A549 (cell line): ENCODE data around the gene TNPO2. TPM values are rescaled to one million over a fixed set of nuclear protein-coding genes. Genes with fewer than 3 reads are reported as not detected.

Source experiments
- ATAC-seq, 2 experiments: fragments of 200-7000 bp in 1 of 2; fragments of >200 bp in 1 of 2; cut with Nextera tagmentation in 1 of 2; cut with Tn5 transposase in 1 of 2; 3 replicates each; pipeline versions ENCODE4 v1.8.0 to v1.9.1; 2018 to 2020; ENCODE audit warnings: mild to moderate bottlenecking in 1 of 2, moderate library complexity in 1 of 2
- CTCF ChIA-PET: fragments of 300-600 bp; sonication (Branson Sonifier 250); formaldehyde crosslinking; extraction: SDS; loops from one replicate; lab custom pipeline; 2021; ENCODE audit warnings: antibody characterized with exemption, inconsistent platforms; lab: Yijun Ruan, JAX
- POLR2A ChIA-PET: fragments of 350-600 bp; formaldehyde crosslinking; extraction: SDS; loops from one replicate; lab custom pipeline; 2021; ENCODE audit warnings: antibody characterized with exemption, inconsistent platforms; lab: Yijun Ruan, JAX
- DNase-seq, 2 experiments: peaks; one replicate each; pipeline versions ENCODE4 v3.0.0 to v3.0.0-alpha.2; 2011 to 2016; ENCODE audit warnings: low read depth in 1 of 2, low spot score in 1 of 2
- FAIRE-seq: peaks from 2 replicates; lab custom pipeline; 2011; peaks lifted over from hg19 to GRCh38; lab: Jason Lieb, UNC
- H3K27ac ChIP-seq, 2 experiments: fragments of >200 bp; sonication (Bioruptor Twin); formaldehyde crosslinking; 3 replicates each; pipeline ENCODE4 v1.5.1; 2016 to 2017
- H3K4me1 ChIP-seq: fragments of >200 bp; sonication (Bioruptor Twin); formaldehyde crosslinking; 3 replicates; pipeline ENCODE4 v1.6.1; 2016
- H3K4me2 ChIP-seq: fragments of >200 bp; sonication (Bioruptor Twin); formaldehyde crosslinking; 3 replicates; pipeline ENCODE4 v1.6.1; 2016
- H3K4me3 ChIP-seq: fragments of >200 bp; sonication (Bioruptor Twin); formaldehyde crosslinking; 3 replicates; pipeline ENCODE4 v1.5.1; 2016
- H3K9me3 ChIP-seq: fragments of >200 bp; sonication (Bioruptor Twin); formaldehyde crosslinking; 3 replicates; pipeline ENCODE4 v1.6.1; 2016
- ATOH8 ChIP-seq: fragments of 250-450 bp; sonication (Bioruptor Pico); IDR thresholded peaks from 2 replicates; pipeline ENCODE4 v1.5.0; 2020; ENCODE audit warnings: low read depth, mild to moderate bottlenecking, moderate library complexity
- BHLHE40 ChIP-seq: IDR thresholded peaks from 2 replicates; pipeline ENCODE4 v1.6.1; 2012; ENCODE audit warnings: low read depth, low read length, inconsistent platforms
- CHD4 ChIP-seq: fragments of 200-600 bp; sonication (generic); IDR thresholded peaks from 2 replicates; pipeline ENCODE4 v1.6.1; 2016; ENCODE audit warnings: antibody characterized with exemption, mild to moderate bottlenecking, borderline replicate concordance
- EHMT2 ChIP-seq: fragments of 200-600 bp; sonication (generic); IDR thresholded peaks from 2 replicates; pipeline ENCODE4 v1.6.1; 2016; ENCODE audit warnings: antibody characterized with exemption, low read depth, mild to moderate bottlenecking, moderate library complexity
- ESRRA ChIP-seq: fragments of 150-350 bp; IDR thresholded peaks from 2 replicates; pipeline ENCODE4 v1.6.1; 2014; ENCODE audit warnings: mild to moderate bottlenecking, low read length, borderline replicate concordance
- FOXS1 ChIP-seq: fragments of 250-450 bp; sonication (Bioruptor Pico); IDR thresholded peaks from 2 replicates; pipeline ENCODE4 v1.5.0; 2020; ENCODE audit warnings: mild to moderate bottlenecking, moderate library complexity
- HEYL ChIP-seq: fragments of 250-450 bp; sonication (Bioruptor Pico); IDR thresholded peaks from 2 replicates; pipeline ENCODE4 v1.8.0; 2021; ENCODE audit warnings: mild to moderate bottlenecking, moderate library complexity
- HMGXB4 ChIP-seq: fragments of 250-450 bp; sonication (Bioruptor Pico); IDR thresholded peaks from 2 replicates; pipeline ENCODE4 v1.5.0; 2021; ENCODE audit warnings: mild to moderate bottlenecking, moderate library complexity, borderline replicate concordance
- JUNB ChIP-seq: fragments of >200 bp; sonication (Bioruptor Twin); formaldehyde crosslinking; IDR thresholded peaks from 2 replicates; pipeline ENCODE4 v1.6.1; 2016
- KDM5A ChIP-seq: fragments of 200-600 bp; sonication (generic); IDR thresholded peaks from 2 replicates; pipeline ENCODE4 v1.6.1; 2016; ENCODE audit warnings: antibody characterized with exemption, mild to moderate bottlenecking
- MYC ChIP-seq: IDR thresholded peaks from 2 replicates; pipeline ENCODE4 v1.6.1; 2012; ENCODE audit warnings: mild to moderate bottlenecking, inconsistent platforms, low read length, improper control_type of control experiment, borderline replicate concordance
- NFE2L2 ChIP-seq: fragments of 150-350 bp; conservative IDR thresholded peaks from 2 replicates; pipeline ENCODE4 v1.6.1; 2014; ENCODE audit warnings: low read length
- PHF8 ChIP-seq: fragments of 200-600 bp; sonication (generic); IDR thresholded peaks from 2 replicates; pipeline ENCODE4 v1.6.1; 2016; ENCODE audit warnings: low read depth, mild to moderate bottlenecking, antibody characterized with exemption, moderate library complexity, borderline replicate concordance
- POLR2A ChIP-seq: IDR thresholded peaks from 2 replicates; pipeline ENCODE4 v1.6.1; 2012; ENCODE audit warnings: mild to moderate bottlenecking, low read length
- SMC3 ChIP-seq: fragments of >200 bp; sonication (Bioruptor Twin); formaldehyde crosslinking; IDR thresholded peaks from 3 replicates; pipeline ENCODE4 v1.6.1; 2018; ENCODE audit warnings: inconsistent platforms
- TFCP2L1 ChIP-seq: fragments of 250-450 bp; sonication (Bioruptor Pico); IDR thresholded peaks from 2 replicates; pipeline ENCODE4 v1.5.0; 2021; ENCODE audit warnings: mild to moderate bottlenecking
- ZFP36 ChIP-seq: fragments of 450-650 bp; IDR thresholded peaks from 2 replicates; pipeline ENCODE4 v1.6.1; 2014; ENCODE audit warnings: borderline replicate concordance; ENCODE audit not compliant: partially characterized antibody
- ZNF302 ChIP-seq: fragments of 250-450 bp; sonication (Bioruptor Pico); IDR thresholded peaks from 2 replicates; pipeline ENCODE4 v1.9.0; 2021; ENCODE audit warnings: inconsistent platforms, mild to moderate bottlenecking, moderate library complexity
- WGBS: methylation state at CpG from one replicate; pipeline ENCODE4 v1.1.6; 2017; ENCODE audit errors: missing lambda C conversion rate; 5-methylcytosine and 5-hydroxymethylcytosine counted together
- polyA plus RNA-seq, 4 experiments: library from polyadenylated mRNA; depleted of rRNA in 3 of 4; stranded (reverse); fragments of >200 nt; fragmentation: RNase III in 1 of 4; extraction: RNeasy Plus Mini Kit Qiagen cat#74134 plus additional on column Dnase treatment in 1 of 4; gene quantifications; 2 replicates in 3 of 4; 3 replicates in 1 of 4; pipeline ENCODE4 v1.2.3, GENCODE V29; 2011 to 2017
- TF ChIP-seq, protein P1 (sequence below): fragments of >200 bp; sonication (Bioruptor Twin); formaldehyde crosslinking; IDR thresholded peaks from 2 replicates; pipeline ENCODE4 v1.6.1; 2016
- TF ChIP-seq, protein P2 (sequence below): IDR thresholded peaks from 2 replicates; pipeline ENCODE4 v1.6.1; 2012; ENCODE audit warnings: low read depth, borderline replicate concordance

Gene TNPO2
- polyA plus RNA-seq, 2 of the 4 experiments (the other 2 are of a cell fraction) = 33.7 to 41.0 TPM

DNA sequence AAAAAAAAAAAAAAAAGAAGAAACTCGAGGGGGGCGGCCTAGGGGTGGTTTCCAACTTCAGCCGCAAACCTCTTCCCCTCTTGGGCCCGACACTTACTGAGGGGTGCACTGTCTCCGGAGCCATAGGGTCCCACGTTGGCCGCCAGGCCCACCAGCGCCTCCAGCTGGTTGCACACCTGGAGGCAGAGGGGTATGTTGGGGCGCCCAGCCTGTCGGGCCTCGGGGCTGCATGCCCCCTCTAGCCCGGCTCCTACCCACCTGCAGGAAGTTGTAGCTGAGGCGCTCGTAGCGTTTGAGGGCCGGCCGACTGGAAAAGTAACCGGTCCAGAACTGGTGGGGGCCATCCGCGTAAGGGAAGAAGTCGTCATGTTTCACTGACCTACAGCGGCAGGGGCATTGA is 65.8 kb downstream of the TNPO2 start (continued):
- TF ChIP-seq SMC3 (no peak), NFE2L2 (no peak)

- Histone ChIP-seq H3K4me3 (no peak overlapping the region), H3K27ac (no peak overlapping the region), H3K9me3 (no peaks in the 10 kb centered on the region), H3K4me1 (no peaks in the 10 kb centered on the region), H3K4me2 (no peak overlapping the region)
- CTCF ChIA-PET = interaction anchor here (1.2 kb wide), 1 partner anchor 16 kb away, joined by 5 read pairs; no protein-coding TSS in a partner anchor
- TF ChIP-seq NFE2L2 = no peak
- no peak for TF ChIP-seq BHLHE40
- TF ChIP-seq ATOH8 = no peak
- TF ChIP-seq POLR2A = no peak
- no peak for TF ChIP-seq KDM5A
- TF ChIP-seq ESRRA = no peak
- TF ChIP-seq FOXS1 (CRISPR knock-in tag) = no peak
- no peak for TF ChIP-seq ZFP36
- TF ChIP-seq JUNB = no peak
- TF ChIP-seq PHF8 = no peak
- no peak for TF ChIP-seq HMGXB4 (CRISPR knock-in tag)
- TF ChIP-seq, protein P1, sequence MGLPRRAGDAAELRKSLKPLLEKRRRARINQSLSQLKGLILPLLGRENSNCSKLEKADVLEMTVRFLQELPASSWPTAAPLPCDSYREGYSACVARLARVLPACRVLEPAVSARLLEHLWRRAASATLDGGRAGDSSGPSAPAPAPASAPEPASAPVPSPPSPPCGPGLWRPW = no peak
- TF ChIP-seq EHMT2 = no peak
- FAIRE-seq = no peak
- POLR2A ChIA-PET = no interaction called here
- no peak for DNase-seq
- no peak; a peak in 1 of 6 replicates for ATAC-seq
- WGBS = 96% methylated on average over 27 of the region's 50 CpGs
Observed at GRCh38 chr19:12656899-12657571, 66.7 kb downstream of the TNPO2 start.

- Histone ChIP-seq H3K4me1 (no peaks in the 10 kb centered on the region), H3K27ac (no peak overlapping the region), H3K4me2 (no peak overlapping the region), H3K9me3 (no peaks in the 10 kb centered on the region), H3K4me3 (no peak overlapping the region)
- ChIA-PET CTCF (no interaction called here), POLR2A (no interaction called here)
- FAIRE-seq (no peak), ATAC-seq (no peak), DNase-seq (no peak)
- WGBS = 86% methylated on average over 8 of the region's 8 CpGs
- TF ChIP-seq ZNF302 (CRISPR knock-in tag) (no peak), HMGXB4 (CRISPR knock-in tag) (no peak), HEYL (CRISPR knock-in tag) (no peak)
- TF ChIP-seq, all 56 proteins: peak for 0
Observed at GRCh38 chr19:12655546-12655945, 68.2 kb downstream of the TNPO2 start.

DNA sequence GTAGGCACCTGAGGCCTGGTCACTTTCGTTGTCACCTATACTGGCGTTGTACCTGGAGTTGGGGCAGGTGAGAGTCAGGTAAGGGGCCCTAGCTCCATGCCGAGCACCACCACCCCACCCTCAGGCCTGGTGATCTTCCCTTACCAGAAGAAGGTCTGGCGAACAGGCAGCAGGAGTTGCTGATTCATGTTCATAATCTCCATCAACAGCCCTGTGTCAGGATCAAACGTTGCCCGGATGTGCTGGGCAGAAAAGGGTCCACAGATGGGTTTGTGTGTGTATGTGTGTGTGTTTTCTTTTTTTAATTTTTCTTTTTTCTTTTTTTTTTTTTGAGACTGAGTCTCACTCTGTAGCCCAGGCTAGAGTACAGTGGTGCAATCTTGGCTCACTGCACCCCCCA is 71.5 kb downstream of the TNPO2 start:
- TF ChIP-seq, protein P2, sequence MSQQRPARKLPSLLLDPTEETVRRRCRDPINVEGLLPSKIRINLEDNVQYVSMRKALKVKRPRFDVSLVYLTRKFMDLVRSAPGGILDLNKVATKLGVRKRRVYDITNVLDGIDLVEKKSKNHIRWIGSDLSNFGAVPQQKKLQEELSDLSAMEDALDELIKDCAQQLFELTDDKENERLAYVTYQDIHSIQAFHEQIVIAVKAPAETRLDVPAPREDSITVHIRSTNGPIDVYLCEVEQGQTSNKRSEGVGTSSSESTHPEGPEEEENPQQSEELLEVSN = no peak
- TF ChIP-seq MYC = no peak
- no peak for TF ChIP-seq TFCP2L1 (CRISPR knock-in tag)
- TF ChIP-seq CHD4 = no peak
- Histone ChIP-seq H3K9me3 (peaks cover 2% of the 10 kb centered on the region; the same call in 1 of the 3 replicates), H3K27ac (no peak overlapping the region), H3K4me2 (no peak overlapping the region), H3K4me3 (no peak overlapping the region), H3K4me1 (no peaks in the 10 kb centered on the region)
- FAIRE-seq (no peak), DNase-seq (no peak), ATAC-seq (no peak)
- POLR2A ChIA-PET = no interaction called here
- WGBS = 85% methylated on average over 6 of the region's 6 CpGs
- CTCF ChIA-PET = no interaction called here
